ENCODE results near the gene ITGA1.

The ITGA1 gene

GRCh38 chr5:52821901-52822300, 34.2 kb downstream of the ITGA1 start:
- DNase-seq (ENCODE audit: extremely low read depth, low read depth) = no peak
- TF ChIP-seq CTCF (IDR thresholded peaks at IDR 0.05; ENCODE audit: low read depth, low read length, missing control alignments) = no peak
- H3K4me3 ChIP-seq (replicated peaks; ENCODE audit: low read depth, low read length) = no peak overlapping the region

- no peak overlapping the region for H3K4me3 ChIP-seq (replicated peaks; ENCODE audit: low read depth, low read length)
- no peak for DNase-seq (ENCODE audit: extremely low read depth, low read depth)
- no peak for TF ChIP-seq CTCF (IDR thresholded peaks at IDR 0.05; ENCODE audit: low read depth, low read length, missing control alignments)
Observed at GRCh38 chr5:52822437-52822836, 34.7 kb downstream of the ITGA1 start.

- DNase-seq (ENCODE audit: extremely low read depth, low read depth) = no peak
- H3K4me3 ChIP-seq (replicated peaks; ENCODE audit: low read depth, low read length) = no peak overlapping the region
- no peak for TF ChIP-seq CTCF (IDR thresholded peaks at IDR 0.05; ENCODE audit: low read depth, low read length, missing control alignments)
Observed at GRCh38 chr5:52824827-52825226, 37.1 kb downstream of the ITGA1 start.

- H3K4me3 ChIP-seq (replicated peaks; ENCODE audit: low read depth, low read length) = no peak overlapping the region
- no peak for TF ChIP-seq CTCF (IDR thresholded peaks at IDR 0.05; ENCODE audit: low read depth, low read length, missing control alignments)
- no peak for DNase-seq (ENCODE audit: extremely low read depth, low read depth)
Observed at GRCh38 chr5:52825826-52826225, 38.1 kb downstream of the ITGA1 start.

GRCh38 chr5:52827815-52828214, 40.1 kb downstream of the ITGA1 start:
- no peak overlapping the region for H3K4me3 ChIP-seq (replicated peaks; ENCODE audit: low read depth, low read length)
- no peak for DNase-seq (ENCODE audit: extremely low read depth, low read depth)
- no peak for TF ChIP-seq CTCF (IDR thresholded peaks at IDR 0.05; ENCODE audit: low read depth, low read length, missing control alignments)

GRCh38 chr5:52829664-52830063, 41.9 kb downstream of the ITGA1 start:
- TF ChIP-seq CTCF (IDR thresholded peaks at IDR 0.05; ENCODE audit: low read depth, low read length, missing control alignments) = no peak
- DNase-seq (ENCODE audit: extremely low read depth, low read depth) = no peak
- H3K4me3 ChIP-seq (replicated peaks; ENCODE audit: low read depth, low read length) = no peak overlapping the region

GRCh38 chr5:52830650-52831049, 42.9 kb downstream of the ITGA1 start:
- TF ChIP-seq CTCF (IDR thresholded peaks at IDR 0.05; ENCODE audit: low read depth, low read length, missing control alignments) = no peak
- H3K4me3 ChIP-seq (replicated peaks; ENCODE audit: low read depth, low read length) = no peak overlapping the region
- no peak for DNase-seq (ENCODE audit: extremely low read depth, low read depth)
